ENCODE data around the gene PLXDC2.
"Not testable (repeated sequence)": the region's sequence is repeated elsewhere in the genome, so short reads cannot be mapped to it uniquely, and the experiment has no call there.

The PLXDC2 gene

GRCh38 chr10:20180766-20181165, 364.5 kb downstream of the PLXDC2 start:
- TF ChIP-seq CTCF (IDR thresholded peaks at IDR 0.05; ENCODE audit: low read depth, low read length, missing control alignments): no peak
- DNase-seq (ENCODE audit: extremely low read depth, low read depth): no peak
- no peak overlapping the region for H3K4me3 ChIP-seq (replicated peaks; ENCODE audit: low read depth, low read length)

GRCh38 chr10:20181434-20181833, 365.2 kb downstream of the PLXDC2 start:
- DNase-seq (ENCODE audit: extremely low read depth, low read depth): no peak
- no peak for TF ChIP-seq CTCF (IDR thresholded peaks at IDR 0.05; ENCODE audit: low read depth, low read length, missing control alignments)

GRCh38 chr10:20185116-20185515, 368.9 kb downstream of the PLXDC2 start:
- H3K4me3 ChIP-seq (replicated peaks; ENCODE audit: low read depth, low read length): no peak overlapping the region
- no peak for TF ChIP-seq CTCF (IDR thresholded peaks at IDR 0.05; ENCODE audit: low read depth, low read length, missing control alignments)
- no peak for DNase-seq (ENCODE audit: extremely low read depth, low read depth)

More at GRCh38 chr10:20181434-20181833, 365.2 kb downstream of the PLXDC2 start:
- no peak overlapping the region for H3K4me3 ChIP-seq (replicated peaks; ENCODE audit: low read depth, low read length)

GRCh38 chr10:20191392-20191791, 375.2 kb downstream of the PLXDC2 start:
- not testable (repeated sequence) for H3K4me3 ChIP-seq (replicated peaks; ENCODE audit: low read depth, low read length); DNase-seq (ENCODE audit: extremely low read depth, low read depth)

GRCh38 chr10:20195076-20195475, 378.8 kb downstream of the PLXDC2 start:
- no peak overlapping the region for H3K4me3 ChIP-seq (replicated peaks; ENCODE audit: low read depth, low read length)
- TF ChIP-seq CTCF (IDR thresholded peaks at IDR 0.05; ENCODE audit: low read depth, low read length, missing control alignments): no peak
- DNase-seq (ENCODE audit: extremely low read depth, low read depth): no peak

GRCh38 chr10:20200758-20201157, 384.5 kb downstream of the PLXDC2 start:
- no peak for DNase-seq (ENCODE audit: extremely low read depth, low read depth)
- no peak for TF ChIP-seq CTCF (IDR thresholded peaks at IDR 0.05; ENCODE audit: low read depth, low read length, missing control alignments)

GRCh38 chr10:20202337-20202736, 386.1 kb downstream of the PLXDC2 start:
- H3K4me3 ChIP-seq (replicated peaks; ENCODE audit: low read depth, low read length): no peak overlapping the region
- TF ChIP-seq CTCF (IDR thresholded peaks at IDR 0.05; ENCODE audit: low read depth, low read length, missing control alignments): no peak
- no peak for DNase-seq (ENCODE audit: extremely low read depth, low read depth)

More at GRCh38 chr10:20200758-20201157, 384.5 kb downstream of the PLXDC2 start:
- no peak overlapping the region for H3K4me3 ChIP-seq (replicated peaks; ENCODE audit: low read depth, low read length)

Data from HFF-Myc (cell line).